Fibroblast of villous mesenchyme (primary cell): ENCODE results near the gene LTA. TPM values are rescaled to one million over a fixed set of nuclear protein-coding genes. Genes with fewer than 3 reads are reported as not detected.

Experiments
- DNase-seq: peaks from one replicate; pipeline ENCODE4 v3.0.0-alpha.2; 2010; ENCODE audit warnings: low read depth
- H3K4me3 ChIP-seq: 2 replicates; pipeline ENCODE4 v1.5.1; 2011; ENCODE audit warnings: low read depth, mild to moderate bottlenecking, low read length
- total RNA-seq: library from RNA; depleted of rRNA; stranded (reverse); fragments of >200 nt; gene quantifications from 2 replicates; pipeline ENCODE4 v1.2.3, GENCODE V29; 2012
- TF ChIP-seq, protein P1 (sequence below): IDR thresholded peaks from 2 replicates; pipeline ENCODE4 v1.5.1; 2012; ENCODE audit warnings: low read depth, mild to moderate bottlenecking, low read length; ENCODE audit not compliant: insufficient read depth

LTA gene, protein sequence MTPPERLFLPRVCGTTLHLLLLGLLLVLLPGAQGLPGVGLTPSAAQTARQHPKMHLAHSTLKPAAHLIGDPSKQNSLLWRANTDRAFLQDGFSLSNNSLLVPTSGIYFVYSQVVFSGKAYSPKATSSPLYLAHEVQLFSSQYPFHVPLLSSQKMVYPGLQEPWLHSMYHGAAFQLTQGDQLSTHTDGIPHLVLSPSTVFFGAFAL
- not detected in 2 replicates for total RNA-seq

DNA sequence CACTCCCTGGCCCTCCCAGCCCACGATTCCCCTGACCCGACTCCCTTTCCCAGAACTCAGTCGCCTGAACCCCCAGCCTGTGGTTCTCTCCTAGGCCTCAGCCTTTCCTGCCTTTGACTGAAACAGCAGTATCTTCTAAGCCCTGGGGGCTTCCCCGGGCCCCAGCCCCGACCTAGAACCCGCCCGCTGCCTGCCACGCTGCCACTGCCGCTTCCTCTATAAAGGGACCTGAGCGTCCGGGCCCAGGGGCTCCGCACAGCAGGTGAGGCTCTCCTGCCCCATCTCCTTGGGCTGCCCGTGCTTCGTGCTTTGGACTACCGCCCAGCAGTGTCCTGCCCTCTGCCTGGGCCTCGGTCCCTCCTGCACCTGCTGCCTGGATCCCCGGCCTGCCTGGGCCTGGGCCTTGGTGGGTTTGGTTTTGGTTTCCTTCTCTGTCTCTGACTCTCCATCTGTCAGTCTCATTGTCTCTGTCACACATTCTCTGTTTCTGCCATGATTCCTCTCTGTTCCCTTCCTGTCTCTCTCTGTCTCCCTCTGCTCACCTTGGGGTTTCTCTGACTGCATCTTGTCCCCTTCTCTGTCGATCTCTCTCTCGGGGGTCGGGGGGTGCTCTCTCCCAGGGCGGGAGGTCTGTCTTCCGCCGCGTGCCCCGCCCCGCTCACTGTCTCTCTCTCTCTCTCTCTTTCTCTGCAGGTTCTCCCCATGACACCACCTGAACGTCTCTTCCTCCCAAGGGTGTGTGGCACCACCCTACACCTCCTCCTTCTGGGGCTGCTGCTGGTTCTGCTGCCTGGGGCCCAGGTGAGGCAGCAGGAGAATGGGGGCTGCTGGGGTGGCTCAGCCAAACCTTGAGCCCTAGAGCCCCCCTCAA lies at the start of gene LTA:
Gene LTA (plus strand): TSS at position 249 of the 871 bp plus-strand sequence. CDS start 454 bp downstream, at position 703.
- no peak for DNase-seq
- TF ChIP-seq, protein P1, sequence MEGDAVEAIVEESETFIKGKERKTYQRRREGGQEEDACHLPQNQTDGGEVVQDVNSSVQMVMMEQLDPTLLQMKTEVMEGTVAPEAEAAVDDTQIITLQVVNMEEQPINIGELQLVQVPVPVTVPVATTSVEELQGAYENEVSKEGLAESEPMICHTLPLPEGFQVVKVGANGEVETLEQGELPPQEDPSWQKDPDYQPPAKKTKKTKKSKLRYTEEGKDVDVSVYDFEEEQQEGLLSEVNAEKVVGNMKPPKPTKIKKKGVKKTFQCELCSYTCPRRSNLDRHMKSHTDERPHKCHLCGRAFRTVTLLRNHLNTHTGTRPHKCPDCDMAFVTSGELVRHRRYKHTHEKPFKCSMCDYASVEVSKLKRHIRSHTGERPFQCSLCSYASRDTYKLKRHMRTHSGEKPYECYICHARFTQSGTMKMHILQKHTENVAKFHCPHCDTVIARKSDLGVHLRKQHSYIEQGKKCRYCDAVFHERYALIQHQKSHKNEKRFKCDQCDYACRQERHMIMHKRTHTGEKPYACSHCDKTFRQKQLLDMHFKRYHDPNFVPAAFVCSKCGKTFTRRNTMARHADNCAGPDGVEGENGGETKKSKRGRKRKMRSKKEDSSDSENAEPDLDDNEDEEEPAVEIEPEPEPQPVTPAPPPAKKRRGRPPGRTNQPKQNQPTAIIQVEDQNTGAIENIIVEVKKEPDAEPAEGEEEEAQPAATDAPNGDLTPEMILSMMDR, result no peak
- H3K4me3 ChIP-seq, result no peak within 1 kb of the TSS

DNA sequence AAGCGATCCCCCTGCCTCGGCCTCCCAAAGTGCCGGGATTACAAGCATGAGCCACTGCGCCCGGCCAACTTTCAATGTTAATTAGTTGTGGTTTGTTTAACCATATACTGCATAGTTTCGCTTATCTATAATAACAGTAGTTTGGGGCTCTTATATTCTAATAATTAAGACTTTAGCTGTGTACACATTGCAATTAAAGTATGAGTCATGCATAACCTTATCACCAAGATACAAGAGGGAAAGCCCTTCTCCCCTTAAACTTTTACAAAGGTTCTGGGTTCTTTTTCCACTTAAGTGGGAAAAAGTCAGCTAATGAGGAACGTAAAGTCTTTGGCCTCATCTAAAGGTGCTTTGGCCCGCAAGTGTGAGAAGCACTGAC lies 46.5 kb upstream of the LTA start:
- H3K4me3 ChIP-seq, result no peak overlapping the region
- DNase-seq, result no peak
- TF ChIP-seq, protein P1, result no peak

DNA sequence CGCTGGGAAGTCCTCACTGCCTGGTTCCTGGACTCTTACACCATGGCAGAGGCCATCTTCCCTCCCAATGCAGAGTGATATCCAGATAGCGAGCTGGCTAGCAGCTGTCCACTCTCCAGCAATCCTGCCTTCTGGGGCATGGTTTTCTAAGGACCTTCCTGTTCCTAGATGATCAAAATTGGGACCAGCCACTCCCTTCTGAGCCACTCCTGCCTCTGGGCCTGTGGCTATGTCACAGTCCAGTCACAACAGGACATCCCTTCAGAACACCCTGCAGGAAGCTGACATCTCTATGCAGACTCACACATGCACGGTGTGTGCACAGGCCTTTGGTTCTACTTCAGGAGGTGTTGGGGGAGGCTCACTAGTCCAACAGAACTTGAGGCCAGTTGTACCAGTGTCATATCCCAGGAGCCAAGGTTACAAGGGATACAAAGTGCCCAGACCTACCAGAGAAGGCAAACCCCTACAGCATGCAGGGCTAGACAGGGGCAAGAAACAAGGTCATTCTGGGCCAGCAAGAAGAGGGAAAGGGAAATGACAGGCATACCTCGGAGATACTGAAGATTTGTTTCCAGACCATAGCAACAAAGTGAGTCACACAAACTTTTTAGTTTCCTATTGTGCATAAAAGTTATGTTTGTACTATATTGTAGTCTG lies 46.0 kb upstream of the LTA start:
- TF ChIP-seq, protein P1, result no peak
- DNase-seq, result peak; percentile 28
- no peak overlapping the region for H3K4me3 ChIP-seq

DNA sequence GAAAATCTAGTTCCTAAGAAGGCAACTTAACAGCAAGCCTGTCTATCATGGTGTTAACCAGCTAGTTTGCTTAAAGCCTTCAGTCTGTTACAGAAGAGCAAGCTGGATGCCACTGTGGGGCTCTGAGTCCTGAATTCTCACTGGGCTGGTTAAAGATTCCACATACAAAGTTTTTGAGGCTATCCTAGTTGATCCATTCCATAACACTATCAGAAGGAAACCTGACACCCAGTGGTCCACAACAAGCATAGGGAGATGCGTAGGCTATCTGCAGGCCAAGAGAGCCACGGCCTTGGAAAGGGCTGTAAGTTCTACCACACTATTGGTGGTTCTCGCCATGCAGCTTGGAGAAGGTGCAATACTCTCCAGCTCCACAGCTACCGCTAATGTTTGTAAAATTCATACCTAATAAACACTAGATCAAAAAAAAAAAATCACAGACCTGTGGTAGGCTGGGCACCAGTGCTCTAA lies 43.7 kb upstream of the LTA start:
- DNase-seq, result peak; percentile 16
- TF ChIP-seq, protein P1, result no peak
- no peak overlapping the region for H3K4me3 ChIP-seq

DNA sequence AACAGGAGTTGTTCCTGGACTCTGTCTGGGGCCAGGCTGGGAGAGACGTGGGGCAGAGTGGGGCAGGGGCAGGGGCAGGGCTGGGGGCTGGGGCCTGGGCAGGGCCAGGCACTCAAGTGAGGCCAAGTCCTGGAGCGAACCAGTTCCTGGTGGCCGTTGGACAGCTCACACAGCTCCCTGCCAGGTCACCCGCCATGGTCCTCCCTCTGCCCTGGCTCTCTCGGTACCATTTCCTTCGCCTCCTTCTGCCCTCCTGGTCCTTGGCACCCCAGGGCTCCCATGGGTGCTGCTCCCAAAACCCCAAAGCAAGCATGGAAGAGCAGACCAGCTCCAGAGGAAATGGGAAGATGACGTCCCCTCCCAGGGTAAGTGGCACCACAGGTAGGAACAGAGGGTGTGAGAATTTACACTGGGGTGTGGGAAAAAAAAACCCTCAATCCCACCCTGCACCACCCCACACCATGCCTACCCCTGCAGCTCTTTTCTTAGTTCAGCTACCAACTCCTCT lies 43.2 kb upstream of the LTA start, which contains the start of gene MCCD1:
Gene MCCD1 (plus strand): TSS at position 142 of the 508 bp plus-strand sequence. CDS start 53 bp downstream, at position 195.
- DNase-seq, result no peak

More for the DNA sequence above, 43.2 kb upstream of the LTA start, which contains the start of gene MCCD1:
- H3K4me3 ChIP-seq, result no peak within 1 kb of the TSS
- TF ChIP-seq, protein P1, result no peak
